ENCODE data around the gene HSF5. TPM values are rescaled to one million over a fixed set of nuclear protein-coding genes. Genes with fewer than 3 reads are reported as not detected.

Gene HSF5
- total and polyA plus RNA-seq, 2 of the 13 experiments (the other 11 are each of a cell fraction or from before 2014, with no cell fraction given): not detected

DNA sequence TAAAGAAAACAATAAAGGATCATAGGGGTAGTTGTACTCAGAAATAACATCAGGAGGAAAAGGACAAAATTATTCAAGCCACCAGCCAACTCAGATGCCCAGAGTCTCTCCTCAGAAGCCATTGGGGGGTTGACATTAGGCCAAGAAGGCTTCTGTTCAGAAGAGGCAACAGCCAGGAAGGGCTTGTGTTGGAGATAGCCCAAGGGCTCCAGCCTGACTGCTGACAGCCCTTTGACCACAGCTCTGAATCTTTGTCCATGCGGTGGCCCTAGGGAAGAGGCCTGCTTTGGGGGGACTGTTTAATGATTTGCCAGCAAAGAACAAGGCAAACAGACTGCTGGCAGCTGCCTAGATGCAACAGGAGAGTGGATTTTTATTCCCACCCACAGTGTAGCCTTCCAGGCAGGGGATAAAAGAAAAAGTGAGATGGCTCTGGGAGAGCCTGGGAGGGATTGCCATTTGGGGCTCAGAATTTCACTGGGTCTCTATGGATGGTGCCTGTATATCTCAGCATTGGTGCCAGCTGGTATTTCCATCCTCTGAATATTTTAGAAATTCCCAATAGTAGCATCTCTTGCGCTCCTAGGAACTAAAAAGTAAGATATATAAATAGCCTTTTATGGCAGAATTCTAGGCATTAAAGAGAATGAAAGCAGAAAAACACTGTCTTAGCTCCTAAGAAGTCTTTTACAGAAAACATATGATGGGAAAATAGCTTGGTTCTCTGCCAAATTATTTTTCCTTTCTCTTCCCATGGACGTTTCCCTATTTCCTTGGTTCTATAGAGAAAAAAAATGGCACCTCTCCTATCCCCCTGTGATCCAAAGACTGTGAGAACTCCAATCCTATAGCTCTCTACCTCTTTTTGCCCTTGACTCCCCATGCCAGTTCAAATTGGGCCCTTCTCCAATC lies 106.8 kb downstream of the HSF5 start (continued):
- peak; percentile 89; the same call in 1 of the 2 replicates for TF ChIP-seq KAT7 (CRISPR knock-in tag; IDR thresholded peaks at IDR 0.05; ENCODE audit: borderline replicate concordance)
- TF ChIP-seq GTF3A (CRISPR knock-in tag; conservative IDR thresholded peaks at IDR 0.05): no peak
- TF ChIP-seq KLF6 (CRISPR knock-in tag; IDR thresholded peaks at IDR 0.05): 0 out of 2 replicates have a peak, but pooled peaks have one; percentile 38
- TF ChIP-seq TEAD3 (CRISPR knock-in tag; optimal IDR thresholded peaks at IDR 0.05; ENCODE audit: borderline replicate concordance): peak; percentile 82
- 0 out of 2 replicates have a peak, but pooled peaks have one; percentile 22 for TF ChIP-seq PRDM4 (CRISPR knock-in tag; IDR thresholded peaks at IDR 0.05; ENCODE audit: borderline replicate concordance)
- TF ChIP-seq ZNF451 (CRISPR knock-in tag; IDR thresholded peaks at IDR 0.05): 0 out of 2 replicates have a peak, but pooled peaks have one; percentile 31
- TF ChIP-seq ZNF577 (CRISPR knock-in tag; IDR thresholded peaks at IDR 0.05; ENCODE audit: borderline replicate concordance, low read depth): no peak
- TF ChIP-seq CEBPG (CRISPR knock-in tag; IDR thresholded peaks at IDR 0.05): peak; percentile 75
- TF ChIP-seq ARNTL (CRISPR knock-in tag; IDR thresholded peaks at IDR 0.05): peak; percentile 66
- TF ChIP-seq ZNF772 (CRISPR knock-in tag; IDR thresholded peaks at IDR 0.05): peak; percentile 97
- TF ChIP-seq TP53 (CRISPR knock-in tag; conservative IDR thresholded peaks at IDR 0.05): peak; percentile 76; the same call in 1 of the 2 replicates

Measured in HepG2 (cell line).